Muscle layer of duodenum (tissue), 2 donors: Measurements from ENCODE around the gene EPS8L1.

Experiments
- H3K27ac ChIP-seq: one replicate; pipeline ENCODE4 v1.7.0; 2013; ENCODE audit warnings: mild to moderate bottlenecking, low read length
- H3K27me3 ChIP-seq: one replicate; pipeline ENCODE4 v1.7.0; 2013; ENCODE audit warnings: low read depth, mild to moderate bottlenecking, control low read depth, low read length
- H3K36me3 ChIP-seq, 2 donors: one replicate each; pipeline ENCODE4 v1.7.0; 2013; ENCODE audit warnings: low read length in 2 of 2, control low read depth in 1 of 2, mild to moderate bottlenecking in 1 of 2; ENCODE audit not compliant: insufficient read depth in 2 of 2, control insufficient read depth in 1 of 2
- H3K4me1 ChIP-seq, 2 donors: one replicate each; pipeline ENCODE4 v1.7.0; 2013; ENCODE audit warnings: low read length in 2 of 2, mild to moderate bottlenecking in 2 of 2, control low read depth in 1 of 2, moderate library complexity in 1 of 2; ENCODE audit not compliant: insufficient read depth in 2 of 2, control insufficient read depth in 1 of 2
- H3K4me3 ChIP-seq, 2 donors: one replicate each; pipeline ENCODE4 v1.7.0; 2013; ENCODE audit warnings: low read length in 2 of 2, low read depth in 1 of 2, mild to moderate bottlenecking in 1 of 2
- H3K9me3 ChIP-seq, 2 donors: one replicate each; pipeline ENCODE4 v1.7.0; 2013; ENCODE audit warnings: low read length in 2 of 2, control low read depth in 1 of 2, mild to moderate bottlenecking in 1 of 2; ENCODE audit not compliant: control insufficient read depth in 1 of 2
- donor health status: healthy.

Gene EPS8L1

DNA sequence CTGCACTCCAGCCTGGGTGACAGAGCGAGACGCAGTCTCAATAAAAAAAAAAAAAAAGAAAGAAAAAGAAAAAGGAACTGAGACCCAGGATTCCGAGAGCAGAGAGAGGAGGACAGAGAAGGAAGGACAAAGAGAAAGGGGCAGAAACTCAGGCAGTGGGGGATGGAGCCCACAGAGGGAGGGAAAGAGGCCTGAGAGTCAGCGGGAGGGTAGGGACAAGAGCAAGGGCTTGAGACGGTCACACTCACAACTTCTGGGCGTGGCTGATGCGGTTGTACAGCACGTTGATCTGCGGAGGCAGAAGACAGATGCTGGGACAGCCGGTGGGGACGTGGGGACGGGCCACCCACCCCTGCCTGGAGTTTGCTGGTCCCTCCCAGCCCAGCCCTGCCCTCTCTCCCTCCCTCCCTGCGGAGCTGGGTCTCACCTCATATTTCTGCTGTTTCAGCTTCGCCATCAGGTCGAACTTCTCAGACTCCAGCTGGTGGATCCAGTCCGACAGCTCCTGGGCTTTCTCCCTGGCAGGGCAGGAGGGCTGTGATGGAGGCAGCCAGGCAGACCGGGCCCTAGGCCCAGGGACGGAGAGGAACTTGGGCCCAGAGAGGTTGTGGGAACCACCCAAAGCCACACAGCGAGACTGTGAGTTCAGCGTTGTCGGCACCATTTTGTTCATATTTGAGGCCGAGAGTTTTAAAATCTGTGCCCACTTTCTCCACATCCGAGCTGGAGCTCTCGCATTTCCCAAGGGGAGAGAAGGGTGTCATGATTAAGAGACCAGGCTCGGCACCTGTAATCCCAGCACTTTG lies 58.2 kb downstream of the EPS8L1 start:
- no peaks in the 10 kb centered on the region for H3K4me1 ChIP-seq
- H3K4me3 ChIP-seq, result no peak overlapping the region
- peaks cover 6% of the 10 kb centered on the region for H3K27me3 ChIP-seq
- no peaks in the 10 kb centered on the region for H3K36me3 ChIP-seq
- H3K9me3 ChIP-seq, result no peaks in the 10 kb centered on the region
- no peak overlapping the region for H3K27ac ChIP-seq

DNA sequence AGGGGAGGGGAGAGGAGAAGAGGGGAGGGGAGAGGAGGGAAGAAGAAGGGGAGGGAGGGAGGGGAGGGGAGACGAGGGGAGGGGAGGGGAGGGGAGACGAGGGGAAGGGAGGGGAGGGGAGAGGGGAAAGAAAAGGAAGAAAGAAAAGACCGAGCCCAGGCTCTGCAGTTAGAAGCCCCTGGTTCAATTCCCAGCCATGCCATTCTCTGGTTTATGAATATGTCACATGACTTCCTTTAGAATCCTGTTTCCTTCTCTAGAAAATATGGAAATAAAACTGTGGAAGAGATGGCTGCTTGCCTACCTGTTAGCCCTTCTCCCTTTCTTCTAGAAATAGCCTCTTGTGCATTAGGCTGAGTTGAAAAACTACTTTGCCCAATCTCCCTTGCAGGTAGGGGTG lies 59.1 kb downstream of the EPS8L1 start:
- Histone ChIP-seq H3K36me3 (no peaks in the 10 kb centered on the region), H3K27ac (no peak overlapping the region), H3K9me3 (no peaks in the 10 kb centered on the region), H3K4me1 (no peaks in the 10 kb centered on the region), H3K27me3 (peaks cover 6% of the 10 kb centered on the region), H3K4me3 (no peak overlapping the region)

DNA sequence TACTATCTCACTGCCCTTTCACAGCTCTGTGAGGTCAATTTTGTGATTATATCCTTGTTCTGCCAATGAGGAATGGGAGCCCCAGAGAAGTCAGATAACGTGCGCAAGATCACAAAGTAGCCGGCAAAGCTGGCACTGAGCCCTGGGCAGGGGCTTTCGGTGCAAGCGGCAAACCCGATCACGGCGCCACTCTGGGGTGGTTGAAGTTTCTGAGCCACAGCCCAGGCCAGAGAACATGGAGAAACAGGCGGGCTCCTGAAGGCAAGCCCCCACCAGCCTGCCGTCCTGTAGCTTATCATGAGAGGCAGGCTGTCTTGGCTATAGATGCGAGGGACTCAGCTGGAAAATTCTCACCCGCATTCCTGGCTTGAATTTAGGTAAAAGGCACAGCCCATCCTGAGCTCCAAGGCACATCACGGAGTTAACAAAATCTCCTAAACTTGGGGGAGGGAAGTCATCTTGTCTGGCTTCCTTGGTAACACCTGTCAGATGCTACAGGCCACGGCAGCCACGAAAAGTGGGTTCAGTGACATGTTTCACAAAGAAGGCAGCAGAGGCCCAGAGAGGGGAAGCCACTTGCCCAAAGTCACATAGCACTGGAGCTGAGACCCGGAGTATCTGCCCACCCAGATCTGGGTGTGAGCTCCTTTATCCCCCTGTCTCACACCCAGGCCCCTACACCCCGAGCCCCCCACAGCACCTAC lies 60.9 kb downstream of the EPS8L1 start:
- Histone ChIP-seq H3K27me3 (peaks cover 6% of the 10 kb centered on the region), H3K27ac (no peak overlapping the region), H3K36me3 (no peaks in the 10 kb centered on the region), H3K4me3 (no peak overlapping the region), H3K4me1 (peaks cover 0 to 6% of the 10 kb centered on the region in 2 donors), H3K9me3 (no peaks in the 10 kb centered on the region)
